AG09309 (cell line): ENCODE measurements around the gene GLIS1.

ENCODE experiments used
- DNase-seq: peaks from one replicate; pipeline ENCODE4 v3.0.0-alpha.2; 2010; ENCODE audit warnings: low read depth
- H3K4me3 ChIP-seq: 2 replicates; pipeline ENCODE4 v1.5.1; 2011; ENCODE audit warnings: mild to moderate bottlenecking, low read depth, low read length, moderate library complexity; ENCODE audit not compliant: control insufficient read depth
- CTCF ChIP-seq: IDR thresholded peaks from 2 replicates; pipeline ENCODE4 v1.5.1; 2011; ENCODE audit warnings: mild to moderate bottlenecking, low read depth, low read length, inconsistent platforms; ENCODE audit not compliant: insufficient read depth, control insufficient read depth; ENCODE audit errors: missing control alignments

GLIS1 gene

GRCh38 chr1:53627031-53627430, 111.9 kb downstream of the GLIS1 start:
- no peak overlapping the region for H3K4me3 ChIP-seq
- DNase-seq = no peak
- no peak for TF ChIP-seq CTCF

DNA sequence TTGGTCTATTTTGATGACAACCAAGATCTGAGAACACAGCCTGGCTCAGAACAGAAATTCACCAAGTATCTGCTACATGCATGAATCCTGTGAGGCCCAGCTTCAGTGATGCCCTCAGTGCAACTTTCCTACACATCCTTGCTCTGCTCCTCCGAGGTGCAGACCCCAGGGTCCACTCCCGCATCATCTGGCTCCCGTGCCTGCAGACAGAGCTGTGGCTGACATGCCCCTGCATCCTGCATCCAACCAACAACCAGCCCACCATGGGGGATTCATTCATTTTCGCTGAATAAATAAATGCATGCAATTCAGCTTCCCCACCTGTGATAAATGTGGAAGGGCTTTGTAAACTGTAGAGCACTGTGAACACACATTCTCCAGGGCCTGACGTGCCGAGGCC, 112.3 kb downstream of the GLIS1 start:
- H3K4me3 ChIP-seq = no peak overlapping the region
- no peak for TF ChIP-seq CTCF

GRCh38 chr1:53625766-53626520, 113.0 kb downstream of the GLIS1 start:
- TF ChIP-seq CTCF = no peak
- H3K4me3 ChIP-seq = no peak overlapping the region
- DNase-seq = no peak

More for the DNA sequence above, 112.3 kb downstream of the GLIS1 start:
- DNase-seq = no peak

DNA sequence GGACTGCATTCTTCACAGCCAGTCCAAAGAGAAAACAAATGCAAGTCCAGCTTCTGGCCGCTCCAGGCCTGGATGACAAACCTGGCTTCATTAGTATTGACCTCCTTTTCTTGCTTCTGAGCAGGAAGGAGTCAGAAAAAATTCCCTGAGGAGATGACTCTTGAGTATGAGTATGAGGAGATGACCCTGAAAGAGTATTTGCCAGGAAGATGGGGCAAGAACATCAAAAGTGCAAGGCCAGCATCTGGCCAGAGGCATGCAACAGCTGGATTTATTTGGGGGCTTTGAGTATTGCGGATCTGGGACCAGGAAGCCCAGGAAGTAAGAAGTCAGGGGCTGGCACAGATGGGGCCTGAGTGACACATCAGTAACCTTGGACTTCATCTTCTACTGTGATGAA, 113.9 kb downstream of the GLIS1 start:
- TF ChIP-seq CTCF = no peak
- no peak overlapping the region for H3K4me3 ChIP-seq
- DNase-seq = peak; percentile 72

GRCh38 chr1:53622531-53622930, 116.4 kb downstream of the GLIS1 start:
- H3K4me3 ChIP-seq = no peak overlapping the region
- DNase-seq = no peak
- TF ChIP-seq CTCF = no peak

- no peak for DNase-seq
- TF ChIP-seq CTCF = no peak
- H3K4me3 ChIP-seq = no peak overlapping the region
Observed at GRCh38 chr1:53621144-53621543, 117.8 kb downstream of the GLIS1 start.
